Measurements from ENCODE around the gene CEP20. TPM values are rescaled to one million over a fixed set of nuclear protein-coding genes. Genes with fewer than 3 reads are reported as not detected.

CEP20 gene
- total and polyA plus RNA-seq, 2 experiments from 2014 or later: 20.5 to 39.8 TPM

- Histone ChIP-seq H3K4me1 (ENCODE audit: insufficient read depth) (no peaks in the 10 kb centered on the region), H3K27me3 (no peaks in the 10 kb centered on the region), H3K36me3 (replicated peaks; ENCODE audit: insufficient read depth, low read depth) (no peaks in the 10 kb centered on the region), H3K4me3 (no peak overlapping the region), H3K9me2 (replicated peaks; ENCODE audit: insufficient read depth) (no peaks in the 10 kb centered on the region), H2AFZ (no peak overlapping the region), H4K20me1 (ENCODE audit: insufficient read depth, poor library complexity, severe bottlenecking) (no peaks in the 10 kb centered on the region), H3K4me2 (no peak overlapping the region), H3K79me2 (no peaks in the 10 kb centered on the region), H3K27ac (no peak overlapping the region), H3K9me3 (ENCODE audit: low read depth) (no peaks in the 10 kb centered on the region)
- DNase-seq (ENCODE audit: low spot score): no peak
- TF ChIP-seq EZH2 (IDR thresholded peaks at IDR 0.05; ENCODE audit: borderline replicate concordance) (no peak), CTCF (IDR thresholded peaks at IDR 0.05; ENCODE audit: poor library complexity) (no peak), EZH2phosphoT487 (IDR thresholded peaks at IDR 0.05; ENCODE audit: low read depth, severe bottlenecking, unreplicated experiment) (no peak)
- WGBS (ENCODE audit: low lambda C conversion rate, missing lambda C conversion rate): 90% methylated on average over 11 of the region's 11 CpGs
These were observed 60.6 kb downstream of the CEP20 start for GRCh38 chr16:15827709-15828343.

- WGBS (ENCODE audit: low lambda C conversion rate, missing lambda C conversion rate): 97% methylated on average over 7 of the region's 7 CpGs
- Histone ChIP-seq H3K27ac (no peak overlapping the region), H4K20me1 (ENCODE audit: insufficient read depth, poor library complexity, severe bottlenecking) (no peaks in the 10 kb centered on the region), H3K4me2 (no peak overlapping the region), H3K9me2 (replicated peaks; ENCODE audit: insufficient read depth) (no peaks in the 10 kb centered on the region), H3K4me1 (ENCODE audit: insufficient read depth) (no peaks in the 10 kb centered on the region), H3K27me3 (no peaks in the 10 kb centered on the region), H2AFZ (no peak overlapping the region), H3K4me3 (no peak overlapping the region), H3K79me2 (no peaks in the 10 kb centered on the region), H3K9me3 (ENCODE audit: low read depth) (no peaks in the 10 kb centered on the region), H3K36me3 (replicated peaks; ENCODE audit: insufficient read depth, low read depth) (no peaks in the 10 kb centered on the region)
- no peak for DNase-seq (ENCODE audit: low spot score)
- TF ChIP-seq CTCF (IDR thresholded peaks at IDR 0.05; ENCODE audit: poor library complexity) (no peak), EZH2 (IDR thresholded peaks at IDR 0.05; ENCODE audit: borderline replicate concordance) (no peak), EZH2phosphoT487 (IDR thresholded peaks at IDR 0.05; ENCODE audit: low read depth, severe bottlenecking, unreplicated experiment) (no peak)
These were observed 61.1 kb downstream of the CEP20 start for GRCh38 chr16:15827299-15827698.

- TF ChIP-seq EZH2 (IDR thresholded peaks at IDR 0.05; ENCODE audit: borderline replicate concordance) (no peak), CTCF (IDR thresholded peaks at IDR 0.05; ENCODE audit: poor library complexity) (no peak), EZH2phosphoT487 (IDR thresholded peaks at IDR 0.05; ENCODE audit: low read depth, severe bottlenecking, unreplicated experiment) (no peak)
- Histone ChIP-seq H2AFZ (no peak overlapping the region), H3K27ac (no peak overlapping the region), H3K27me3 (no peaks in the 10 kb centered on the region), H4K20me1 (ENCODE audit: insufficient read depth, poor library complexity, severe bottlenecking) (no peaks in the 10 kb centered on the region), H3K36me3 (replicated peaks; ENCODE audit: insufficient read depth, low read depth) (no peaks in the 10 kb centered on the region), H3K9me2 (replicated peaks; ENCODE audit: insufficient read depth) (no peaks in the 10 kb centered on the region), H3K79me2 (no peaks in the 10 kb centered on the region), H3K4me3 (no peak overlapping the region), H3K4me2 (no peak overlapping the region), H3K9me3 (ENCODE audit: low read depth) (no peaks in the 10 kb centered on the region), H3K4me1 (ENCODE audit: insufficient read depth) (no peaks in the 10 kb centered on the region)
- DNase-seq (ENCODE audit: low spot score): no peak
- WGBS (ENCODE audit: low lambda C conversion rate, missing lambda C conversion rate): 86% methylated on average over 9 of the region's 9 CpGs
These were observed 62.6 kb downstream of the CEP20 start for GRCh38 chr16:15825750-15826305.
